Hepatocyte (in vitro differentiated cells): Measurements from ENCODE around the gene ZBTB48.

Source experiments
- CTCF ChIP-seq: fragments of 200-600 bp; sonication (generic); IDR thresholded peaks from 2 replicates; pipeline ENCODE4 v1.5.1; 2016; ENCODE audit warnings: antibody characterized with exemption, mild to moderate bottlenecking; ENCODE audit not compliant: poor library complexity
- EZH2 ChIP-seq: fragments of 200-600 bp; sonication (generic); IDR thresholded peaks from 2 replicates; pipeline ENCODE4 v1.6.1; 2016; ENCODE audit warnings: antibody characterized with exemption, mild to moderate bottlenecking, borderline replicate concordance
- EZH2phosphoT487 ChIP-seq: fragments of 200-600 bp; sonication (generic); IDR thresholded peaks from one replicate; pipeline ENCODE4 v1.6.1; 2018; ENCODE audit warnings: antibody characterized with exemption, mild to moderate bottlenecking, low read depth, moderate library complexity; ENCODE audit not compliant: unreplicated experiment, severe bottlenecking

DNA sequence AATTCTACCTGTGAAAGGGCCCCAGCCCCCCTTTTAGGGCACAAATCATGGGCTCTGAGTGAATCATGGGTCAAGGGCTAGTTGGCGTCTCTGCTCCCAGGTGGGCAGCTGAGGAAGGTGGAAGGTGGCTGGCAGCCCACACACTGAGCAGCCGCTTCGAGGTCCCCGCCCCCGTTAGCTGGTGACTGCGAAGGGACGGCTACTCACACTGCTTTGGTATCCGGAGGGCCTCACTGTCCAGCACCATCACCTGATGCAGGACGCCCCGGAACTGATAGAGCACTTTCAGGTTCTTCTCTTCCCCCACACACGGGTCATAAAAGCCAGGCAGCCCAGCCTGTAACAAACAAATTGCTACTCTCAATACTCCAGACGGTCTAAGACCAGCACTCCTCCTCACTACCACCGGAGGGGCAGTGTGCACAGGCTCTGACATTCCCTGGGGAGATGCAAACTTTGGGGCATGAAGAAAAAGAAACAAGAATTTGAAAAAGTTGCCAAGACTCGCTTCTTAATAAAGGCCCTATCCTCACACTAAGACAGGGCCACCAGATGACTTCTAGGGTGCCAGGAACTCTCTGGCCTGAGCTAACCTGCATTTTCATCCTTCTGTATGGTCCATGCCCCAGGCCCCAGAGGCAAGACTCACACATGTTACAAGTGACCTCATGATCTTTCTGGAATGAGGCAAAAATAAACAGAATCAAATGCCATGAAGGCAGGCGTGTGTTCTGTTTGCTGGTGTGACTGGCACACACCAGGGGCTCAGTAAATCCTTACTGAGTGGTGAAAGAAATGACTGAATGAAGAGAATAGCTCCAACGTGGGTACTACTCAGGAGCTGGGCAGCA lies 56.3 kb downstream of the ZBTB48 start:
- TF ChIP-seq CTCF (no peak), EZH2 (no peak), EZH2phosphoT487 (no peak)
